Suppressor macrophage treated with lipopolysaccharide for 4 hours (primary cell): ENCODE data around the gene MYO1A.
A peak's percentile ranks its signal among the peaks of the same experiment; 100 is the strongest.

Experiments
- DNase-seq: peaks from one replicate; pipeline ENCODE4 v3.0.0-alpha.2; 2020

MYO1A gene

GRCh38 chr12:57012600-57013465 is 37.1 kb downstream of the MYO1A start:
- DNase-seq = no peak

- DNase-seq = no peak
These were observed 38.2 kb downstream of the MYO1A start for GRCh38 chr12:57011438-57012424.

GRCh38 chr12:57010627-57011247 is 39.2 kb downstream of the MYO1A start:
- peak; percentile 18 for DNase-seq

GRCh38 chr12:57009949-57010626 is 39.8 kb downstream of the MYO1A start:
- no peak for DNase-seq

- peak; percentile 73 for DNase-seq
These were observed 41.8 kb downstream of the MYO1A start for GRCh38 chr12:57008178-57008577.

- DNase-seq = no peak
These were observed 43.0 kb downstream of the MYO1A start for GRCh38 chr12:57006809-57007475.

GRCh38 chr12:57005980-57006808 is 43.7 kb downstream of the MYO1A start, which contains the start of gene ZBTB39:
Gene ZBTB39, minus strand, starts transcription at chr12:57006546. Its CDS starts 1,629 bp downstream, at chr12:57004917.
- peak; percentile 87 for DNase-seq

- no peak for DNase-seq
These were observed 45.3 kb downstream of the MYO1A start for GRCh38 chr12:57004651-57005050.

GRCh38 chr12:57003395-57003794 is 46.5 kb downstream of the MYO1A start:
- DNase-seq = no peak

- DNase-seq = peak; percentile 72
These were observed 48.5 kb downstream of the MYO1A start for GRCh38 chr12:57001448-57001906.

- DNase-seq = no peak
These were observed 49.5 kb downstream of the MYO1A start for GRCh38 chr12:57000393-57000792.

GRCh38 chr12:56999456-56999855 is 50.5 kb downstream of the MYO1A start:
- no peak for DNase-seq

- DNase-seq = peak; percentile 80
These were observed 50.9 kb downstream of the MYO1A start for GRCh38 chr12:56998981-56999380.

GRCh38 chr12:56998316-56998715 is 51.6 kb downstream of the MYO1A start:
- no peak for DNase-seq

GRCh38 chr12:56996793-56997545 is 53.0 kb downstream of the MYO1A start:
- DNase-seq = no peak

- no peak for DNase-seq
These were observed 53.9 kb downstream of the MYO1A start for GRCh38 chr12:56995930-56996496.

GRCh38 chr12:56995201-56995929 is 54.6 kb downstream of the MYO1A start:
- DNase-seq = no peak

- DNase-seq = no peak
These were observed 55.6 kb downstream of the MYO1A start for GRCh38 chr12:56994231-56994746.

GRCh38 chr12:56993346-56993745 is 56.6 kb downstream of the MYO1A start:
- DNase-seq = no peak
